Heart left ventricle (tissue), 16 donors: ENCODE results near the gene SNX19. TPM values are rescaled to one million over a fixed set of nuclear protein-coding genes. Genes with fewer than 3 reads are reported as not detected.
"Not testable (repeated sequence)": the region's sequence is repeated elsewhere in the genome, so short reads cannot be mapped to it uniquely, and the experiment has no call there.

ENCODE experiments used
- ATAC-seq, 4 donors: fragments of 200-7000 bp; cut with Tn5 transposase; one replicate each; pipeline ENCODE4 v1.9.1; 2020 to 2022; ENCODE audit warnings: moderate library complexity in 4 of 4, mild to moderate bottlenecking in 3 of 4, moderate number of reproducible peaks in 1 of 4
- DNase-seq, 5 donors: peaks; one replicate each; pipeline ENCODE4 v3.0.0-alpha.2; 2020
- H3K27ac ChIP-seq, 12 donors: fragments of 200-600 bp; sonication (generic) in 4 of 12; one replicate each; pipeline versions ENCODE4 v1.5.0 to v1.8.0; 2016 to 2022; ENCODE audit warnings: mild to moderate bottlenecking in 2 of 12
- H3K27me3 ChIP-seq, 9 donors: fragments of 200-600 bp; sonication (generic) in 2 of 9; one replicate each; pipeline versions ENCODE4 v1.5.1 to v1.8.0; 2016 to 2022; ENCODE audit warnings: mild to moderate bottlenecking in 3 of 9
- H3K36me3 ChIP-seq, 9 donors: fragments of 200-600 bp; sonication (generic) in 2 of 9; one replicate each; pipeline versions ENCODE4 v1.5.0 to v1.8.0; 2018 to 2022; ENCODE audit warnings: mild to moderate bottlenecking in 2 of 9
- H3K4me1 ChIP-seq, 12 donors: fragments of 200-600 bp; sonication (generic) in 4 of 12; one replicate each; pipeline versions ENCODE4 v1.5.0 to v1.8.0; 2016 to 2022; ENCODE audit warnings: mild to moderate bottlenecking in 3 of 12
- H3K4me3 ChIP-seq, 12 donors: fragments of 200-600 bp; sonication (generic) in 4 of 12; one replicate each; pipeline versions ENCODE4 v1.5.0 to v1.8.0; 2017 to 2022; ENCODE audit warnings: mild to moderate bottlenecking in 9 of 12, moderate library complexity in 4 of 12
- H3K9me3 ChIP-seq, 12 donors: fragments of 200-600 bp; sonication (generic) in 4 of 12; one replicate each; pipeline versions ENCODE4 v1.5.0 to v1.8.0; 2016 to 2022; ENCODE audit warnings: mild to moderate bottlenecking in 1 of 12
- CTCF ChIP-seq, 12 donors: fragments of 200-600 bp; sonication (generic) in 4 of 12; IDR thresholded peaks; one replicate each; pipeline versions ENCODE4 v1.5.0 to v1.8.0; 2018 to 2022; ENCODE audit warnings: antibody characterized with exemption in 12 of 12, mild to moderate bottlenecking in 5 of 12
- POLR2A ChIP-seq, 2 donors: fragments of 450-650 bp; IDR thresholded peaks; one replicate each; pipeline ENCODE4 v1.6.1; 2017; ENCODE audit warnings: antibody characterized with exemption in 2 of 2, mild to moderate bottlenecking in 2 of 2, moderate library complexity in 2 of 2
- WGBS, 4 donors: extraction: QIAGEN DNeasy Blood & Tissue Kit in 2 of 4; methylation state at CpG; one replicate each; pipeline versions ENCODE4 v1.1.5 to v1.1.7; 2013 to 2018; 5-methylcytosine and 5-hydroxymethylcytosine counted together
- intact Hi-C, 10 donors: fragments of 100-400 bp; cut with DNase I; formaldehyde crosslinking; loops; one replicate each; pipeline versions ENCODE4 v1.11.1 to v1.14.2; 2022
- polyA plus RNA-seq, 2 donors: library from polyadenylated mRNA; stranded (reverse); fragments of 200-250 nt; gene quantifications; one replicate each; pipeline ENCODE4 v1.2.3, GENCODE V29; 2013
- total RNA-seq, 9 donors: library from RNA; depleted of rRNA in 2 of 9; stranded (reverse); fragments of >200 nt in 2 of 9; fragmentation: NEBNext Ultra II Directional in 3 of 9; extraction: Animal tissue kit (Norgen Biotek cat#: 25700) in 3 of 9; gene quantifications; one replicate each; pipeline versions ENCODE4 v1.1.0 to v1.2.4, GENCODE V29; 2016 to 2023
- donor health status: ischemic (EF 13 %, LVEDD 7.1; RV severe dilation, severe dysfunction).
- donor health status: healthy with polysubstance abuse.
- donor health status: DM: no; HTN: yes; CAD: no.
- donor health status: DM: no; HTN: no; CAD: no.
- donor health status: ischemic (EF 25% LVEDD 6.9; RV normal size, moderate dysfunction).
- donor health status: ischemic (EF 25% LVEDD 5.7; RV mildly dilated, moderate dysfunction).
- donor health status: healthy.
- donor health status: DM: yes; HTN: yes; CAD: no.
- donor health status: ischemic (EF 35%, LVEDD 5.7; RV mildly dilated, moderate dysfunction).
- donor health status: nonischemic (EF 11% LVEDD 7.7; RV severe dilation, severe dysfunction).
- donor health status: DM: yes; HTN: yes; CAD: no.
- donor health status: PGD.
- donor health status: ischemic (EF 29% LVEDD 5.4; RV normal size, mild dysfunction).
- donor health status: nonischemic (EF 23%, LVEDD 6.1; RV moderate dilation, normal function).

Gene SNX19
- total and polyA plus RNA-seq, 11 donors, result 10.8 to 121 (median 57.1) TPM

GRCh38 chr11:130937051-130937450, 20.8 kb upstream of the SNX19 start:
- ATAC-seq, result no peak

GRCh38 chr11:130932086-130932712, 15.9 kb upstream of the SNX19 start:
- intact Hi-C loops, result no loop called here
- no peaks in the 10 kb centered on the region for H3K36me3 ChIP-seq
- no peaks in the 10 kb centered on the region for H3K27me3 ChIP-seq
- H3K4me3 ChIP-seq, result no peak overlapping the region
- H3K27ac ChIP-seq, result no peak overlapping the region
- WGBS, 4 donors, result 83 to 94% (median 90%) methylated on average over 5 of the region's 5 CpGs
- ATAC-seq (no peak), DNase-seq (no peak)
- no peaks in the 10 kb centered on the region for H3K4me1 ChIP-seq
- no peak for TF ChIP-seq CTCF (IDR thresholded peaks at IDR 0.05)
- no peak for TF ChIP-seq POLR2A (IDR thresholded peaks at IDR 0.05)
- H3K9me3 ChIP-seq, result peaks cover 0 to 4% (median 0%) of the 10 kb centered on the region in 12 donors

More at GRCh38 chr11:130937051-130937450, 20.8 kb upstream of the SNX19 start:
- WGBS, 4 donors, result 62 to 77% (median 76%) methylated on average over 2 of the region's 2 CpGs
- DNase-seq, result no peak
- intact Hi-C loops, result no loop called here
- Histone ChIP-seq H3K9me3 (peaks cover 0 to 4% (median 0%) of the 10 kb centered on the region in 12 donors), H3K27ac (no peak overlapping the region), H3K4me3 (no peak overlapping the region), H3K27me3 (no peaks in the 10 kb centered on the region), H3K36me3 (no peaks in the 10 kb centered on the region), H3K4me1 (no peaks in the 10 kb centered on the region)
- TF ChIP-seq POLR2A (IDR thresholded peaks at IDR 0.05) (no peak), CTCF (IDR thresholded peaks at IDR 0.05) (no peak)

- Histone ChIP-seq H3K27ac (no peak overlapping the region), H3K4me1 (no peaks in the 10 kb centered on the region), H3K9me3 (no peaks in the 10 kb centered on the region), H3K4me3 (no peak overlapping the region), H3K36me3 (no peaks in the 10 kb centered on the region), H3K27me3 (no peaks in the 10 kb centered on the region)
- no peak for ATAC-seq
- no peak for DNase-seq
- intact Hi-C loops, result loop anchor here (5.0 to 10.0 kb wide), 7 partner anchors 50 to 753 kb away; no protein-coding TSS in a partner anchor
- TF ChIP-seq CTCF (IDR thresholded peaks at IDR 0.05), result no peak
- TF ChIP-seq POLR2A (IDR thresholded peaks at IDR 0.05), result no peak
- 46 to 52% (median 47%) methylated on average over 3 of the region's 3 CpGs for WGBS, 4 donors
Observed at GRCh38 chr11:130924750-130925149, 8.5 kb upstream of the SNX19 start.

GRCh38 chr11:130920612-130921011, 4.3 kb upstream of the SNX19 start:
- WGBS, 4 donors, result 68 to 77% (median 72%) methylated on average over 5 of the region's 5 CpGs
- H3K27me3 ChIP-seq, DNase-seq, H3K36me3 ChIP-seq, ATAC-seq, H3K9me3 ChIP-seq, H3K4me3 ChIP-seq, H3K4me1 ChIP-seq, H3K27ac ChIP-seq: not testable (repeated sequence)
- intact Hi-C loops, result loop anchor here in 9 of 10 donors (5.0 to 10.0 kb wide), 7 partner anchors 54 to 757 kb away; no protein-coding TSS in a partner anchor
